GM18519 (cell line): Measurements from ENCODE around the gene TAF5L.
"Not testable (repeated sequence)": the region's sequence is repeated elsewhere in the genome, so short reads cannot be mapped to it uniquely, and the experiment has no call there.

Experiments used
- ATAC-seq: cut with Tn5 transposase; IDR thresholded peaks from one replicate; pipeline ENCODE4 v1.9.1; 2021; ENCODE audit warnings: mild to moderate bottlenecking, moderate library complexity; ENCODE audit not compliant: unreplicated experiment, low FRiP score

Gene TAF5L

DNA sequence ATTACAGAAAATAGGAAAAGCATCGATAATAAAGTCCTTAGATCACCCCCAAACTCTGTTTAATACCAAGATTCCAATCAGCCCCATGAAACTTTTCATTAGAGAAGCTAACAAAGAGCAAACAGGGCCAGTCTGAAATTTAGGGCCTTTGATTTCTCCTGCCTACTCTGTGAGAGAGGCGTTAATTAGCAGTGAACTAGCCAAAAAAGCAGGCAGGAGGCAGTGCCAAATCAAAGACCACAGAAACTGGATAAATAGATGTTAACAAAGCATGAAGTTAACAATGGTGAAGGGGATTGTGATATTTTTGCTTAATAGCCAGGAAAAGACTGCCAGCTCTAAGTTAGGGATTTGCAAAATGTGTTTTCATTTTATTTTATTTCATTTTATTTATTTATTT, 11.2 kb downstream of the TAF5L start:
- ATAC-seq: no peak

DNA sequence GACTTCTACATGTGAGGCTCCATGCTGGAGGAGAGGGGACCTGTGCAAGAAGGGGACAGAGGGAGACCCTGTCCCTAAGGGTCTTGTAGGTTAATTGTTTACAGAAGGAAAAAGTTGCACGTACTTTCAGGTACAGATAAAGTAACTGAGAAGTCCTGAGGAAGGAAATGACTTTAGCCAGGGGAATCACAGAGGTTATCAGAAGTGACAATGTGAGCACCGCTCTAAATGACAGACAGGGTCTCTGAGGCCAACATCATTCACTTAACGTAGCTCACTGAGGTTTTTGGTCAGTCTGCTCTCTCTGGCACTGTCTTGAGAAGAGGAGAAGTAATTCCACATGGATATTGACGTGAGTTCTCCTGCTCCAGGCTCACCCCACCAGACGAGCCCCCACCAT, 12.0 kb downstream of the TAF5L start:
- ATAC-seq: no peak

- ATAC-seq: no peak
These were observed 17.3 kb downstream of the TAF5L start for GRCh38 chr1:229608590-229608989.

- ATAC-seq: no peak
These were observed 18.6 kb downstream of the TAF5L start for GRCh38 chr1:229607370-229607769.

DNA sequence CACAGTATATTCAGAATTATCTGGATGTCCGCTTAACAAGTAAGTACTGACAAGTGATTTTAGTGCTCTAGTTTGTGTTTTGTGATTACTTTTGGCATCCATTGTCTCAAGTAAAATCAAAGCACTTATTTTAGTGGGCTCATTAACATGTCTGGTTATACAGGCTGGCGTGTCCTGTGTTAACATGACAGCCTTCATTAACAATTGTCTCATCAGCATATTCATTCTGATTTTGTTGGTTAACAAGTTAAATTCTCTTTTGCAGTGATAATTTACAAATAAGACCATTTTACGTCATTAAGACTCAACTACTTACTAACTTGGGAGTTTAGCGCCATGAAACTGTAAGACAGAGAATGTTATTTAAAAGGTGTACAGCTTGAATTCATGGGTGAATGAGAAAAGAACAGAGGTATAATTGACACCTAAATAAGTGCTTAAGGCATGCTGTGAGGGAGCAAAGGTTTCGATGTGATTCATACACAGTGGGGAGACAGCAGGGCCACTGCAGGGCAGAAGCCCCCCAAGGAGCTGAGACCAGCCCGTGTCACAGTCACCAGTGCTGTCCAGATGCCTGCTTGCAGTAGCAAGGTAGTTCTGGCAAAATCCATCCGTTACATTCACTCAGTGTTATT, 22.4 kb downstream of the TAF5L start:
- no peak for ATAC-seq

DNA sequence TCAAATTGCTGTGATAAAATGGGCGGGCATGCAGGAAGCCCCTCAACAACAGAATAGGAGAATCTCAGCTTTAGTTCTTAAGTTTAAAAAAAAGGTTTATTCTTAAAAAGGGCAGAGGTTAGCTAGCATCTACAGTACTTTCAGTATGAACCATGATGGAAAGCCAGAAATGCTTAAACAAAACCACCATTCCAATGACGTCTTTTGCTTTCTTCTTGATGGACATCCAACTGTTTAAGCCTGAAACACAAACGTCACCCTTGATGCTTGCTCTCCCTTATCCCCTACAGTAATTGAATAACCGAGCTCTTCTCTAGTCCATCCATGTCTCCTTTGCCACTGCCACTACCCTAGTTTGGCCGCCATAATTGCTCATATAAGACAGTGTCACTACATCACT, 25.7 kb downstream of the TAF5L start:
- ATAC-seq: no peak

- ATAC-seq: no peak
These were observed 26.5 kb downstream of the TAF5L start for GRCh38 chr1:229599218-229599954.

DNA sequence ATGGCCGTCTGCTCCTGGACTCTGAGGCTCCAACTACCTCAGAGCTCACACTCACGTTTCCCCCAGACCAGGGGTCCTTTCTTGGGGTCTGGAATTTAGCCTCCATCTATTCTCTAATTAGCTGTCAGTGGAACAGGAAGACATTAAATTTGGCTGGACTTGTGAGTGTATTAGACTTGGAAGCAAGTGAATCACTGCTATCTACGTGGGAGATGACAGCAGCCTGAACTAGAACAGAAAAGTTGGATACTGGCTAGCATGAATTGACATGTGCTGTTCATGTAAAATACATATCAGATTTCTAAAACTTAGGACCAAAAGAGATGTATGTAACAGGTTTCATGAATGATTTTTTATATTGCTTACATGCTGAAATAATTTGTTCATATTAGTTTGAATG, 28.0 kb downstream of the TAF5L start:
- ATAC-seq: no peak

DNA sequence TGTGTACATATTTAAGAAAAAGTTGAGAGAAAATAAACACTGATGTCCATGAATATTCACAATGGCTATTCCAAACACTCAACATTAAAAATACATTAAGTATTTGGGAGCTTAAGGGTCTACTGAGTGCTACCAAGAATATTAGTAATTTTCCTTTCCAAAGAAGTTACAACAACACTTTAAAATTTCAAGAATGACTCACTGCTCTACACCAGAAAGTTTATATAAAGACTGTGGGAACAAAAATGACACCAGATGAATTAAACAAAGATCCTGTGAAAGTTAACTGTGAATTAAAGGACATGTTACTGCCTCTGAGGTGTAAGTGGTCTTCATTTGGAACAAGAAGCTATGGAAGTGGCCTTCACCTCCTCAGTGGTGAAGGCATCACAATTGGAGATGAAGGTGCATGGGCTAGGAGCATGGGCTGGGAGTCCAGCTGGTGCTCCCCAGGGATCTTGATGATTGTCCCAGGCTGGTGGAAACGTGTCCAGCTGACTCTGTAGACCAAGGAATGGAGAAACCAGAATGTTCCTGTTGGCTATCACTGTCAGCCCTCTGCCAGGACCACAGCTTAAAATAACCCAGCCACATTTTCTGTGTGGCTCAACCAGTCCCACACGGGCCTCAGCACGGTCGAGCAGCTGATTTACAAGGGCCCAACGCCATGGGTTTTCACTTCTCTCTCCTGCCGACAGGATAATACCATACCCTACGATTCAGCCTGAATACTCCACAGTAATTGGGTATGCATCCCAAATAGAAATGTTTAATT, 28.8 kb downstream of the TAF5L start:
- no peak for ATAC-seq

- not testable (repeated sequence) for ATAC-seq
These were observed 30.0 kb downstream of the TAF5L start for GRCh38 chr1:229595876-229596275.

DNA sequence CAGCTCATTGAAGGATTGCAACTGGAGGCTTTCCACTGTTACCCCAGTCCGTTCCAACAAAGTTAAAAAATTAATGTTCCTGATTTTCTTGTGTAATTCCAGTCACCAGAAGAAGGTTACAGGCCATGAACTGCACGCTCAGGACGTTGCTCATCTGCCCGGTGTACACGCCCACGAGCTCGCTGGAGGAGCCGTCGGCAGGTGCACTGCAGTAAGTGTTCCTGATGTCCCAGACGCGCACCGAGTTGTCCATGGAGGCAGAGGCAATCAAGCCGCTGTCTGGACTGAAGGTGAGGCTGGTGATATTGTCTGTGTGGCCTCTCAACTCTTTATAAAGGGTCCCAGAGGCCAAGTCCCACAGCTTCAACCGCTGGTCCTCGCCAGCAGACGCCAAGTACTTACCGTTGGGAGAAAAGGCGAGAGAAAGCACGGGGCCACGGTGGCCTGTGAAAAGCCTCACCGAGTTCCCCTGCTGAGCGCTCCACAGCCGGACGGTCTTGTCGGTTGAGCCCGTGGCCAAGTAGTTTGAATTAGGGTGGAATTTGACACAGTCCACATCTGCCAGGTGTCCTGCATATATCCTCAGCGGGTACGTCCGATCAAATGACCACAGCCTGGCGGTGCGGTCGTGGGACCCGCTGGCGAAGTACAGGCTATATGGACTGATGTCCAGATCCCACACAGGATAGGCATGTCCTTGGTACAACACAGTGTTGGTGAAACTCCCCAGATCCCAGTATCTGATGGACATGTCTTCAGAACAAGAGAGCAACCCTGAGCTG, 31.5 kb downstream of the TAF5L start:
- ATAC-seq: no peak

GRCh38 chr1:229593800-229594199, 32.1 kb downstream of the TAF5L start:
- no peak for ATAC-seq

DNA sequence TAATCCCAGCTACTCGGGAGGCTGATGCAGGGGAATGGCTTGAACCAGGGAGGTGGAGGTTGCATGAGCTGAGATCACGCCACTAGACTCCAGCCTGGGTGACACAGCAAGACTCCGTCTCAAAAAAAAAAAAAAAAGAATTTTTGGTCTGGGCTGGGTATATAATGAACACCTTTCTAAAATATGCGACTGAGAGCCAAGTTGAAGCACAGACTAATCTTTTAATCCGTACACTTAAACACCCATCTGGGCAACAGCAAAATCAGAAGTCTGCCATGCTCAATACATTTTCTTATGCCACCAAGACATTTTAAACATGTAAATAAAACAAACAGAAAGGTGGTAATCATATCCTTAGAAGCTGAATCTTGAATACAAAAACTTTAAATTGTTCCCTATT, 35.8 kb downstream of the TAF5L start:
- ATAC-seq: no peak

DNA sequence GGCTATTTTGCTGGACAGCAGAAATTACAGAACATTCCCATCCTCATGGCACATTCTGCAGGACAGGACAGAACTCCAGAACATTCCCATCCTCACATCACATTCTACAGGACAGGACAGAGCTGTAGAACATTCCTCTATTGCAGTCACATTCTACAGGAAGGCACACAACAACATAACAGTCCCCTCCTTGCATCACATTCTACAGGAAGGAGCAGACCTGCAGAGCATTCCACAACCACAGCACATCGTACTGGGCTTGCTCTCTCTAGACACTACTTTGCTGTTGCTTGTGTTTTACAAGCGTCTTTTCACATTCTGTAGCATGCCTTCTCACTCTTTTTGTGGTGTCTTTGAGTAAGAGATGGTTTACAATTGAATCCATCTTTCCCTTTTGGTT, 40.6 kb downstream of the TAF5L start:
- no peak for ATAC-seq

GRCh38 chr1:229582715-229583114, 43.2 kb downstream of the TAF5L start:
- no peak for ATAC-seq

DNA sequence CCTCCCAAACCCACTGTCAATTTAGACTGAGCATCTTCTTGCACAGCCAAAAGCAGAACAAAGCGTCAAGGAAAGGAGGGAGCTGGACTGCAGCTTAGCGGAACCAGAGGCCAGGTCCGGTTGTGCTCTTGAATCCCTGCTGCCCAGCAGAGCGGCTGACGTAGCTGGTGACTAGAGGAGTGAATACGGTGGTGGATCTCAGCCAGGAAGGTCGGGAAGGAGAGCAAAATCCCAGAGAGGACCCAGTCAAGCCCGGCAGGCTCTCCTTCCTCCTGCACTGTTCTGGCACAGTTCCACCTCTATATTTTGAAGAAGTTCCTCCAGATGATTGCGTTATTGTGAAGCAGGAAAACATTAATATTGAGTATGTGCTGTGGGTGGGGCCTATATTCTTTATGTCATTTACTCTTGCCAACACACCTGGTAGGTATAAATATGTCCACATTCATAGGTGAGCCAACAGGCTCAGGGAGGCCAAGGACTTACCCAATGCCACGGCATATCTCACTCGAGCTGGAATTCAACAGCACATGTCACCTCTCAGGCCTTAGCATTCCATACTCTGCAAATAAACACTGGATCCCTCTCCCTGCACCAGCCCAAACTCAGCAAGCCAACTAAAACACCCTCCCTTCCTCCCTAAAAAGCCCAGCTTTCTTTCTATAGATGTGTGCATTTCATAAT, 43.8 kb downstream of the TAF5L start:
- ATAC-seq: no peak

- ATAC-seq: no peak
These were observed 44.4 kb downstream of the TAF5L start for GRCh38 chr1:229581485-229581884.

DNA sequence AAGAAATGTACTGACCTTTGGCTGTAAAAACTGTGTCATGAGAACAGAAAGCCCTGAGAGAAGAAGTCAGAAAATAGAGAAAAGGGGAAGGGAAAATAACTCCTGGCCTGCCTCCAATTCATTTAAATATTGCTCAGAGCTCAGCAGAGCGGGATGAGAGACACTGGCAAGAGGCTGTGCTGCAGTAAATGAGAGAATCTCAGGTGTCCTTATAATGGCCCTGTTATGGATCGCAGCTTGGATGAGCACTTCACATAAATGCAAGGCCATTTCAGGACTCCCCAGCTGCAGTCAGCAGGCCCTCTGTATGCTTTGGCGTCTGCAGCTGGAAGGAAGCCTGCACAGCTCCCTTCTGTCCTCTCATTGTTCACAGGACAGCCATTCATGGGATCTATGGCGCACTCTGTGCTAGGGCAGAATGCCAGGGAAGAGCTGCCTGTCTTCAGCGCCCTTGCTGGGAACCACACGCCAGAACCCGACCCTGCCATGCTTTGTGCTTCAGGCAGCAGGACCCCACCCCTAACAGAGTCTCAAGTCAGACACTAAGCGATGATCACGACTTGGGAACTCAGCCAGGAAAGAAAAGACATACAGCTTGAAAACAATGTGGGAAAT, 46.8 kb downstream of the TAF5L start:
- ATAC-seq: peak; percentile 74

- ATAC-seq: no peak
These were observed 47.5 kb downstream of the TAF5L start for GRCh38 chr1:229578168-229579058.
